HG03432 (cell line): Measurements from ENCODE around the gene CARMIL1.

ENCODE experiments used
- ATAC-seq: cut with Tn5 transposase; IDR thresholded peaks from one replicate; pipeline ENCODE4 v1.9.1; 2021; ENCODE audit warnings: mild to moderate bottlenecking, moderate library complexity; ENCODE audit not compliant: unreplicated experiment

Gene CARMIL1

DNA sequence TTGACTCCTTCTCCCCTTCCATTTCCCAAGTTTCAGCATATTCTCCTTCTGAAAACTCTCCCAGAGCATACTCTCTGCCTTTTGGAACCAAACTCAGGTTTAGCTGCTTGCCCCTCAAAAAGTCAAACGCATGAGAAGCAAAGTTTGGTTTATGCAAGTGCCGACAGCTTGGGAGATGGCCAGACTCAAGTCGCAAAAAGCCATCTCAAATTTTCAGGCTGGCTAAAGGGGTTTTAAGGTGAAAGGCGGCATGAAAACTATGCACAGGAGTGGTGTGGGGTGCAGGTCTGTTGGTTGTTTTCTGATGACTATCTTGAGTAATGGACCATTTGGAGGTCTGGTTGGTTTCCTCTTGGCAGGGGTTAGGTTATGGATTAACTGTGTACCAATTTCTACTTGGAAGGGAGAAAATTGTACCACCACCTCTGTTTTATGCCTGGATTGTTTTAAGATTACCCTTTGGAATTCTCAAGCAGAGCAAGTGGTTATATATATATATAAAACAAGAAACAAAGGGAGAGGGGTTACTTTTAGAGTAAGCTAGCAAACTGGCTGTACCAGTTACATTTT lies 320.4 kb downstream of the CARMIL1 start:
- no peak for ATAC-seq

DNA sequence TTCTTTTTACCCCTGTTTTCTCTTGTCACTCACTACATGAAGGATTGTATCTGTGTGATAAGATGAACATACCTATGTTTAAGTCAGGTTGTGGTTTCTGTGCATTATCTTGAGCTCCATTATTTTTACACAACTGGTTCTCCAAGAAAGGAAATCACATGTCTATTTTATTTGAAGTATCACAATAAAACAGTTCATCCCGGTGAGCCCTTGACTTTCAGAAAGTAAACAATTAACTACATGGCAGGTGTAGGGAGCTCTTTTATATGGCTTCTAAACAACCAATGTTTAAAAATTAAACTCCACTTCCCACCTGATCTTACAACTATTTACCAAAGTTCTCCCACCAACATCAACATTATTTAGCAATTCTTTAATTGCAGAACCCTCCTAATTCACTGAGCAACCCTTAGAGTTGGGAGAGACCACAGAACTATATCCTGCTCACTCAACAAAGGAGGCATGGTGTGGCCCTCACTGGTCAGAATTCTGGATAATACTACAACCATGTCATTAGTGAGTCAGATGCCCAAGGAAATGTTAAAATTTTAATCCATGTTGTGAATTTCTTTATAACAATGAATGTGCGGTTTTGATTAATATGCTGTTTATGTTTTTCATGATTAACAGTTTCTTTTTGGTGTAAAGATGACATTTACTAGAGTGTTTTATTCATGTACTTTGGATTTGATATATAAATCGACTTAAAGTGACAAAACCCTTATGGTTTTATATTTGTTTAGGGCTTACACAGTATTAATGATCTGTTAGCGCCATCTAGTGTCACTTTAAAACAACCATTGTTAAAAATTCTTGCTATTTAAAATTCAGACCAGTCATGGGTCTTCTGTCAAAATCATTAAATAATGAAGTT lies 322.9 kb downstream of the CARMIL1 start:
- no peak for ATAC-seq

DNA sequence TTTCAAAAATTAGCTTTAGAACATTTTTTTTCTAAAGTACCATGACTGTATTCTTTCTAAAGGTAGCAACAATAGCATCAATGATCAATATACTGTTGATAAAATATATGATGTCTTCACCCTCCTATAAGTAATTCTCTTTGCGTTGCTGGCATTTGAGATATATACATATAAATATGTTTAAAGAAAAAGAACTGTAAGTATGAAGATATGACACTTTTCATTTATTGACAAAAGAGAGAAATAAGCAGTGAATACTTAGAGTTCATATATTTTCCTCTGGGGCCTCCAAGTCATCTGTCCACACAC lies 323.5 kb downstream of the CARMIL1 start:
- no peak for ATAC-seq

DNA sequence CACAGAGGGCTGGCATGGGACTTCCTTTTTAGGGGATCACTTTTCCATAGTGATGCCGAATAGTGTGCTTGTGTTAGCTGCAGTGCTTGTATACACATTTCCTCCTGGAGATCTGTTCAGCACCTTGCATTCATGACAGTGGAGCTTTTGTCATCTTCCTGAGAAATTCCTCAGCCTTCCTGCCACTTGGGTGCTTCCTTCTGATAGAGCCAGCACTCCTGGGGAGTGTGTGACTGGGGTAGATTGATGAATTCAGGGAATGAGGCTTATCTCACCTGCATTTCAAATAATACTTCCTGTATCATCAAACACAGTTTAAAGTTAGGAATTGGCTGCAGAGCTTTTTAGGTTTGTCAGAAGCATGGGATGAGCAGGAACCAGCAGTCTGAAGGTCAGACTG lies 324.1 kb downstream of the CARMIL1 start:
- no peak for ATAC-seq

DNA sequence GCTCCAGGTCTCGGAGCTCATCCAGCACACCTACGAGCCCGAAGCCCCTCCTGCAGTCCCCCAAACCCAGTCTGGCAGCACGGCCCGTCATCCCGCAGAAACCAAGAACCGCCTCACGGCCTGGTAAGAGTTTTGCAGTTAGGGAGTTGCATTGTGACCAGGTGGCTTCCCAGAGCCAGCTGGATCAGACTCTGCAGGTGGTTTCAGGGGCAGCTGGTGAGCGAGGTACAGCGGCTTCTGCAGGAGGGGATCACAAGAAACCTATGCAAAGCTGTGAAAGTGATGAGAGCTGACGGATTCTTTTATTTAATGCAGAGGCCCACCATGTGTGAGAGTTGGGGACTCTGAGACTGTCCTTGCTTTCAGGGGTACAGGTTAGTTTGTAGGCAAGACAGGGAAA lies 327.0 kb downstream of the CARMIL1 start:
- ATAC-seq = no peak

DNA sequence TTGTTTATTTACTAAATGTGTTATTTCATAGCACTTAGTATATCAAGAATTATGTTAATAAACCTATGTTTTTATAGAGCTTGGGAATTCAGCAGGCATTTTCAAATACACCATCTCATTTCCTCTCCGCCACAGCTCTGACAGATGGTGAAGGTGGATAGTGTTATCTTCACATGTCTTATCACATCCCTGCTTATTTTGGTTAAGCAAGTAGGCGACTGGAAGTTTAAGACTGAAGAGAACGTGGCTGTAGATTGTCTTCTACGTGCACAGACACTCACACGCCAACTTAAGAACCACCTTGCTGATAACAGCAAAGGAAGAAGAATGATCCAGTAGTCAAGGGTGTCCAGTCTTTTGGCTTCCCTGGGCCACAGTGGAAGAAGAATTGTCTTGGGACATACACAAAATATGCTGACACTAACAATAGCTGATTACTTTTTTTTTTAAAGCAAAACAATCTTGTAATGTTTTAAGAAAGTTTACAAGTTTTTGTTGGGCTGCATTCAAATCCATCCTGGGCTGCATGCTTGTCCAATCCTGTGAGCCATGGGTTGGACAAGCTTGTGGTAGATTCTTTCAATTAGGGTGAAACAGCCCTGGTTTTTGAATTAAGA lies 329.5 kb downstream of the CARMIL1 start:
- ATAC-seq = no peak

DNA sequence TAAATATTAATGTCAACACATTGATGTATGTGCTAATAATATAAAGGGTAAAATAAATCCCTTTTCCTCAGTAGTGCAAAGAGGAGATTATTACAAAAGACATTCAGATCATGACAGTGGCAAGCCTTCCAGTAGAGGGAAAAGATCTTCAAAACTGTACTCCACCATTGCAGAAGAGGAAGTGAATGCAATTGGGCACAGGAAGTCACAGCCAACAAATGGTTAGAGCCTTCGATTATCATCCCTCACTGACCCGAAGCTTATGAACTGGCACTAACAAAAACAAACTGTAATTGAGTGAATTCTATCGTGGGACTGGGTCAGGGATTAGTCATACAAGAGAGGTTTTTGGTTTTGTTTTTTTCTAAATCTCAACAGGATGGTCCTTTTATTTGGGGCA lies 333.5 kb downstream of the CARMIL1 start:
- no peak for ATAC-seq

DNA sequence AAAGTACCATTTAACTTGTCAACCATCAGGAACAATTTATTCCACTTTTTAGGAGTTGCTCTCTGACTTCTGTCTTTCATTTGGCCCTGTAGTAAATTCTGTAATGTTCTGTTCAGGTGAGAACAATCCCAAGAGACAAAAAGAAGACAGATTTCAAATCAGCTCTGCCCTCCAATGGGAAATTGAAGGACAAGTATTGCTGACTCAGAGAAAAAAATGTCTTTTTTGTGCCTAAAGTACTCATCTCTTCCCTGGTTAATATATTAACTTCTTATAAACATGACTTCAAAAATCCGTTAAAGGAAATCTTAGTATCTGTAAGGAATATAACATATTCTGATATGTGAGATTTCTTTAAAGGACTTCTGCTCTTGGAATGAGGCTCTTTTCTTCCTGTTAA lies 334.2 kb downstream of the CARMIL1 start:
- ATAC-seq = no peak

DNA sequence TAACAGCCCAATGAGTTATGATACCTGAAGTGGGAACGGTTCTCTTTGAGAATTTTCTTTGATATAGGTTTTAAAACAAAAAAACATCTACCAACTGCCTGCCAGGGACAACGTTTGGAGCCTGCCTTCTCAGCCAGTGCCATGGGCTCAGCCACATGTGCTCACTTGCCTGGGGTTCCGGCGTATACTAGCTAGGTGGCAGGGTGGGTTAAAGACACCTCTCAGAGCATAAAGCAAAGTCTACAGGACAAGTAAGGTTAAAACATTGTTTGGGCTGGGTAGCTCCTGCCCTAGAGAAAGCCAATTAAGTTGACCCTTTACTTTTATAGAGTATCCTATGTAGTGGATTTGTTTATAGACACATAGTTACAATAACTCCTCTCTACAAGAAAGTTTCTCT lies 334.9 kb downstream of the CARMIL1 start:
- no peak for ATAC-seq

DNA sequence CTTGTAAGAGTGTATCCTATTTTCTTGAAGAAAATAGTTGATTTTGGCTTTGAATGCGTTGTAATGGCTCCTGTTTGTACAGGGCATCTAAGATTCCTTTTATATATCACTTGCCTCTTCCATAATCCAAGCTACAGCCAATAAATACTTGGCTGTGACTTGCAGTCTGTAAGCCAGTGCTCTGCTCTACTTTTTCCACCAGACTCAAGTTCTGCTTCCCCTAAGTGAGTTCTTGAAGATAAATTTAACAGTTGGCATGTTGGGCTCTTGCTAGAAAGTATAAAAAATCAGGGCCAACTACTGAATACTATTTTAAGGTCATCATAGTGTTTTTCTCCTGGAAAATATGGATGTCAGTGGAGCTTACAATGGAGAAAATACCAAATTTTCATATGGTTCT lies 336.3 kb downstream of the CARMIL1 start:
- no peak for ATAC-seq

DNA sequence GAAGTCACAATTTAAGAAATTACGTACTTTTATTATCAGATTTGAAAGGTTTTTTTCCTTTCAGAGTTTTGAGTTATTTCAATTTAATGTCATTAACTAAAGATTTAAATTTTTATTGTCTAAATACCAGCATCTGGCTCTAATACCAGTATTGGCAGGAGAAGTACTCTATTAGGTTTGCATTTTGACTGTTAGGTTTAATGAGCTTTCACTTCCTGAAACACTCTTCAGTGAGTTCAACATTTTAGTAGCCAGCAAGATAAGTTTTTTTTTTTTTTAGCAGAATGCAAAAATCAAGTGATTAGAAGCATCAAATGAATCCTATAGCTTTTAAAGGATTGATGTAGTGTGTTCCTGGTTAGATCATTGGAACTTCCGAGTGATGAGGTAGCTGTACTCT lies 338.8 kb downstream of the CARMIL1 start:
- no peak for ATAC-seq

DNA sequence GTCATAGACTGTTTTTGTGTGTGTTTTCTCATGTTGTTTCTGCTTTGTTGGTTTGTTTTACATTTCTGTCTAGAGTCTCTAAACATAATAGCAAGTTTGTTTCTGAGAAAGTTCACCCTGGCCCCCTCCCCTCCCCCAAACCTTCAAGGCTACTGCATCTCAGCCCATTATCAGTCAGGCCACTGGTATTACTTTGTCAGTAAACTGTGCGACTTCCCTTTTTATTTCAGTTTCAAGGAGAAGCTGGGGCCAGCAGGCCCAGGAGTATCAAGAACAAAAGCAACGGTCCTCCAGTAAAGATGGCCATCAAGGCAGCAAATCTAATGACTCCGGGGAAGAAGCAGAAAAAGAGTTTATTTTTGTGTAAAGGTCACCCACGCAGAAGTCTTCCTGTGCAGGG lies 340.0 kb downstream of the CARMIL1 start:
- no peak for ATAC-seq

DNA sequence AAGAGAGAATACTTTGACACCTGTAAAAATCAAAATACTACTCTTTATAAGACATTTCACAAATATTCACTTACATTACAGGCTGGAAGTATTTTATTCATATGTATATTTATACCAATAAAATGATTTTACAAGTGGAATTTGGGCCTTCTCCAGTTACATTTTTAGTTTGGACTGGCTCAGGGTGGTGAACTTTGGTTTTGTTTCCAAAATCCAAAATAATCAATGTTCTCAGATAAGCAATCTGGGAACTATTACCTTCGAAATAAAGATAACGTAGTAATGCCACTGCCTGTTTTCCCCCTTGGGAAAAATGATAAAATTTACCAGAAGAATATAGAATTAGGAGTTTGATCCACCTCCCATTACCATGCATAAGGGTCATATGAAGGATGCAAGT lies 341.2 kb downstream of the CARMIL1 start:
- ATAC-seq = no peak

DNA sequence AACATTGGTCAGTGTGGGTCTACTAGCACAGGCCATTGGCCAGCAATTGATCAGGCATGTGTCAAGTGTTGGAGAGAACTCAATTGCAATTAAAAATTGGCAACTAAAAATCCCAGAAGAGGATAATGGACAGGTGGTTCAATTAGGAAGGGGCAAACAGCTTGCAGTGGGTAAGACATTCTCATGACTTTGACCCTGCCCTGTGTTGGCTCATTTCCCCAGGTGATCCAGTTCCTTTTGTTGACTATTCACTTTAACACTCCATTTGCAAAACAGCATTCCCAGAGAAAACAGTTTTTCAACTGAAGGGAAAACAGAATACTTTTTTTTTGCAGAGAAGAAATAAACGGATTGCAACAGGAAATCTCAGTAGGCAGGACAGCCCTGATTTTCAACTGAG lies 343.9 kb downstream of the CARMIL1 start:
- ATAC-seq = no peak

DNA sequence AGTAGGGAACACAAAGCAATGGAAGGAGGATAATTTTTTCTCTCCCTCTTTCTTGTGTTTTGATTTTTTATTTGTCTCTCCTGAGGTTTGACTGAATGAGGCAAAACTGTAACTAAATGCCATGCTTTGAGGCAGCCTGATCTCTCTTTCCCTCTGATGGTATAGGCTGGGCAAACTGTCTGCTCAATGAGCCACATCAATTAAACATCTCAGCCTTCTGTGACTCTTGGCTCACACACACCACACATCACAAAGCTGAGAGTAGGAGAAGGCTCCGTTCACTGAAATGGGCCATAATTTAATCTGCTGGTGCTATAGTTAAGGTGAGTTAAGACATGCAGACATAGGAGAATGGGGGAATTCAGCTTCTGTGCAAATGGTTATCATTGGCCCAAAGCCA lies 344.7 kb downstream of the CARMIL1 start:
- ATAC-seq = no peak

DNA sequence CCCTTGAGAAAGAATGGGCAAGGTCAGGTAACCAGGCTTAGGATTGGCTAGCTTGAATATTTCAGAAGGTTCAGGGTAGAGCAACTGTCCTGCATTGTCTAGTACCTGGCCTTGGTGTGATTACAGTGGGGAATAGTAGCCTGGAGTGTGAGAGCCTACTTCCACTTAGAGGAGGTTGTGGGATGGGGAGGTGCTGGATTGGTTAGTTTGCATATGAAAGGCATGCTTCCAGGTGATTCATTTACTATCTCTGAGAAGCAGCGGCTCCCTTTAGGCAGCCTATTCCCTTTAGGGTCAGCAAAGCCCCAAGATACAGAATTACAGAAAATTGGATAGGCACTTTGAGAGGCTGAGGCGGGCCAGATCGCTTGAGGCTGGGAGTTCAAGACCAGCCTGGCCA lies 347.8 kb downstream of the CARMIL1 start:
- ATAC-seq = no peak

DNA sequence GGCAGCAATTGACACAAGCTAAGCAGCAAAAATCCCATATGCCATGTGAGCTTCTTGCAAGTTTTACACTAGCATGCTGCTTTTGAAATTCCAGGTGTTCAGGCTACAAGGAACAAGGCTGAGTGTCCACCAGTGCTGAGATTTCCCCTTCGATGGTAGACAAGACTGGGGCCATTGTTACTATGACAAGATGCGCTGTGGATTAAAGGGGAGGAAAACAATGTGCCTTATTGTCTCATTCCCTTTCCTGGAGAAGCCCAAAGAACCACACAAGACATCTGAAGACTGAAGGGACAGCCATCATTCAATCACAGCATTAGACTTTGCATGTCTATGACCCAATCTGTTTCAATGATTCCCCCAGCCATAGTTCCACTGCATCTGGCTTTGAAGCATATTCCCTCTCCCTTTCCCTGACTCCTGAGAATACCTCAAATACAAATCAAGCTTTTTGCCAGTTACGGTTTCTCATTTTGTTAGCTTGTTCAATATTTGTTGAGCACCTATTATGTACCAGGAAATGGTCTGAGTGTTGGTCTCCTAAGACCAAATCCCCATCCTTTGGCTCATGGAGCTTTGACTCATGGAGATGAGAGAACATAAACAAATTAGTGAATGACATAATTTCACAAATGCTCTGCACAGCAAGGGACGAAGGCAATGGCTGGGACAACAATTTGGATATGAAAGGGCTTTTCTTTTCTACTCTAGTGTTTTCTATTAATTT lies 349.5 kb downstream of the CARMIL1 start:
- ATAC-seq = no peak

DNA sequence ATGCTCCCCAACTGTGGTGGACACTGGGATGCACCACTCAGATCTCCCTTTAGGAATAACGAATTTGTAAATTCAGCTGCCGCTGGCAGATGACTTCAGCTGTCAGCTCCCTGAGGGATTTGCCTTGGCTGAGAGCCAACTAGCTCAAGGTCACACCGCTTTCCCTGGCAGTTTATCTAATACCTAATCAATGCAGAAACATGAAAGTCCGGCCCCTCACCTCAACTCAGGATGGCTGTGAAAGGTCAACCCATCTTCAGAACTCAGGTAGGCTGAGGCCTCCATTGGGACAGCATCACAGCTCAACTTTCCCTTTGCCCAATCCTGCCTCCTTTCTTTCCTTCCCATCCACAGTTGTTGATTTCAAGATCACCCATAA lies 350.0 kb downstream of the CARMIL1 start:
- no peak for ATAC-seq

DNA sequence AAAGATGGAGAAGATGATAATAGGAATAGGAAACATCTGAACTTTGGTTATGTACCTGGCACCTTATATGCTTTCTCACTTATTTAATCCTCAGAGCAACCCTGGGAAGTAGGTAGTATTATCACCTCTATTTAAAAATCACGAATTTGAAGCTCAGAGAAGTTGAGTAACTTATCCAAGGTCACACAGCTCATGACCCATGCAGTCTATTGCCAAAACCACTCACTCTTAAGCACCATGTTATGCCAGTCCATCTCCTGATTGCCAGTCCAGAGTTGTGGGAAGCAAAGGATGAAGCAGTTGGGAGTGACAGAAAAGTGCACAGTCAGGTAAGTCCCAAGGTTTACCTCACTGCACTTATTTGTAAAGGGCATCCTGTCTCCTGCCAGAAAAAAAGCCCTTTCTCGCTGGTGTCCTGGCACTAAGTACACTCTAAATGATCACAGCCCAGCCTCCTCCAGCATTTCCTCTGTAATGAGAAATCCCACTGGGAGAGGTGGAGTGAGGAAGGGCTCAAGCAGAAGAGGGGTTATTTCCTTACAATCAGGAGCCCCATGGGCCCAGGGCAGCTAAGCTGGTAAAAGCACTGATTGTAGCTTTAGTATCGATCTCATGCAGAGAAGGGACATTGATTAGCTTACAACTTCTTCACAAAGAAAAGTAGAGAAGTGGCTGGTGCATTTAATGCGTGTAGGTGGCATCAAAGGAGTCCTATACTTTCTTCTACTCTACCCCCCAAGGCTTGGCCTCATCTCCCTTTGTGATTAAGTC lies 351.5 kb downstream of the CARMIL1 start:
- ATAC-seq = no peak

DNA sequence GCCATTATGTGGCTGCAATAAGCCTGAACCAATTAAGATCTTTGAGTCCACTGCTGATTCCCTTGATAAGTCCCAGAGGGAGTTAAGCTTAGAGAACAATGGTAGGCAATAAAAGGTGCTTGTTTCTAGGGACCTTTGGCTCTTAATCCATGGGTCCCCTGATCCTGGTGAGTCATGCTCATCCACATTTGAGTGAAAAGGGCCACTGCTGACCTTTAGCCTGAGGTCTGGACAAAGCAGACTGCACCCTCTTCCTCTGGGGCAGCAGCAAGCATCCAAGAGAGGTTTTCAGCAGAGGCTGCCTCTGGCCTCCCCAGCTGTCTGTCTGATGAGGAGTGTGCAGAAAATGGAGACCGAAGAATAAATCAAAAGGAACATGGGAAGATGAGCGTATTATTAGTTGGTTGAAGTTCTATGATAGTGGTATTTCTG lies 356.7 kb downstream of the CARMIL1 start:
- ATAC-seq = no peak

DNA sequence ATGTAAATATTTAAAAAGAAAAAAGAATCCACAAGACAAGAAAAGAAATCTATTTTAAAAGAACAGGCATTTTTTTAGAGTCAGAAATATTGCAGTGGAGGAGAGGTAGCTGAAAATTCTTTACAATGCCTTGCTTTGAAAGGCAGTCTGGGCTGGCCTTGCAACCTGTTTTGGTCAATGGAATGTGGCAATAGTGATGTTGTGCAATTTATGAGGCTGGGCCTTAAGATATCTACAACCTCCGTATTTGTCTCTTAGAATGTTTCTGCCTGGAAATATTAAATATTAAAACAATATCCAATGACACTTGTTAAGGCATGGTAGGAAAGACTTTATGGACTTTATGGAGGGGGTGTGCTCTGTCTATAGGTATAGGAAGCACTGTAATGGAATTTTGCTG lies 358.0 kb downstream of the CARMIL1 start:
- ATAC-seq = no peak
